HEK293 (cell line): Measurements from ENCODE around the gene AATK.

Experiments
- CTCF ChIA-PET: fragments of 350-600 bp; formaldehyde crosslinking; extraction: SDS; loops from one replicate; lab custom pipeline; 2021; ENCODE audit warnings: antibody characterized with exemption; lab: Yijun Ruan, JAX
- POLR2A ChIA-PET: fragments of 300-600 bp; formaldehyde crosslinking; extraction: SDS; loops from one replicate; lab custom pipeline; 2020; ENCODE audit warnings: antibody characterized with exemption, inconsistent platforms; lab: Yijun Ruan, JAX
- H3K27ac ChIP-seq: fragments of 200-500 bp; sonication (Bioruptor generic); 2 replicates; pipeline ENCODE4 v1.5.1; 2014; ENCODE audit warnings: low read depth, low read length, control low read depth, inconsistent platforms; ENCODE audit errors: extremely low read depth
- H3K36me3 ChIP-seq, 2 experiments: fragments of 200-500 bp in 1 of 2; sonication (Bioruptor generic) in 1 of 2; 1 replicate in 1 of 2; 2 replicates in 1 of 2; pipeline ENCODE4 v1.5.1; 2014 to 2017; ENCODE audit warnings: inconsistent platforms in 2 of 2, low read length in 2 of 2; ENCODE audit not compliant: control insufficient read depth in 2 of 2, insufficient read depth in 1 of 2
- H3K4me1 ChIP-seq: fragments of 200-500 bp; sonication (Bioruptor generic); 2 replicates; pipeline ENCODE4 v1.5.1; 2014; ENCODE audit warnings: mild to moderate bottlenecking, low read length, inconsistent platforms; ENCODE audit not compliant: control insufficient read depth, insufficient read depth
- H3K4me3 ChIP-seq: 2 replicates; pipeline ENCODE4 v1.5.1; 2011; ENCODE audit warnings: low read depth, mild to moderate bottlenecking, control low read depth, low read length, moderate library complexity
- H3K9me3 ChIP-seq: fragments of 200-500 bp; sonication (Bioruptor generic); 2 replicates; pipeline ENCODE4 v1.5.1; 2014; ENCODE audit warnings: low read depth, low read length, inconsistent platforms; ENCODE audit not compliant: control insufficient read depth, insufficient read depth
- SCRT2 ChIP-seq: fragments of 450-650 bp; formaldehyde crosslinking; IDR thresholded peaks from 2 replicates; pipeline ENCODE4 v1.5.1; 2016; ENCODE audit warnings: missing biosample characterization, missing genetic modification characterization
- SP3 ChIP-seq: fragments of 450-650 bp; formaldehyde crosslinking; IDR thresholded peaks from 2 replicates; pipeline ENCODE4 v1.5.1; 2016; ENCODE audit warnings: missing biosample characterization, missing genetic modification characterization
- SP7 ChIP-seq: fragments of 450-650 bp; formaldehyde crosslinking; IDR thresholded peaks from 2 replicates; pipeline ENCODE4 v1.5.1; 2016; ENCODE audit warnings: missing biosample characterization, missing genetic modification characterization
- ZFHX2 ChIP-seq: fragments of 450-650 bp; formaldehyde crosslinking; conservative IDR thresholded peaks from 2 replicates; pipeline ENCODE4 v1.5.1; 2016; ENCODE audit warnings: missing biosample characterization, missing genetic modification characterization
- ZNF121 ChIP-seq: fragments of 450-650 bp; formaldehyde crosslinking; IDR thresholded peaks from 2 replicates; pipeline ENCODE4 v1.5.1; 2016; ENCODE audit warnings: missing biosample characterization, missing genetic modification characterization
- ZNF138 ChIP-seq: fragments of 450-650 bp; formaldehyde crosslinking; IDR thresholded peaks from 2 replicates; pipeline ENCODE4 v1.5.1; 2016; ENCODE audit warnings: missing biosample characterization, missing genetic modification characterization, borderline replicate concordance
- ZNF16 ChIP-seq: fragments of 450-650 bp; formaldehyde crosslinking; IDR thresholded peaks from 2 replicates; pipeline ENCODE4 v1.5.1; 2016; ENCODE audit warnings: low read depth, missing biosample characterization, missing genetic modification characterization
- ZNF184 ChIP-seq: fragments of 450-650 bp; IDR thresholded peaks from 2 replicates; pipeline ENCODE4 v1.5.1; 2018; ENCODE audit warnings: missing biosample characterization, mild to moderate bottlenecking, missing genetic modification characterization
- ZNF558 ChIP-seq: fragments of 450-650 bp; formaldehyde crosslinking; IDR thresholded peaks from 2 replicates; pipeline ENCODE4 v1.5.1; 2016; ENCODE audit warnings: missing biosample characterization, missing genetic modification characterization
- ZNF707 ChIP-seq: fragments of 450-650 bp; formaldehyde crosslinking; IDR thresholded peaks from 2 replicates; pipeline ENCODE4 v1.5.1; 2016; ENCODE audit warnings: missing biosample characterization, missing genetic modification characterization
- ZNF777 ChIP-seq: fragments of 450-650 bp; formaldehyde crosslinking; IDR thresholded peaks from 2 replicates; pipeline ENCODE4 v1.5.1; 2017; ENCODE audit warnings: missing biosample characterization, missing genetic modification characterization, borderline replicate concordance
- TF ChIP-seq, protein P1 (sequence below): fragments of 450-650 bp; formaldehyde crosslinking; IDR thresholded peaks from 2 replicates; pipeline ENCODE4 v1.5.1; 2016; ENCODE audit warnings: missing biosample characterization, missing genetic modification characterization
- TF ChIP-seq, protein P2 (sequence below): fragments of 450-650 bp; formaldehyde crosslinking; IDR thresholded peaks from 2 replicates; pipeline ENCODE4 v1.5.1; 2016; ENCODE audit warnings: missing biosample characterization, missing genetic modification characterization
- TF ChIP-seq, protein P3 (sequence below): fragments of 450-650 bp; formaldehyde crosslinking; IDR thresholded peaks from 2 replicates; pipeline ENCODE4 v1.5.1; 2016; ENCODE audit warnings: missing biosample characterization, missing genetic modification characterization
- TF ChIP-seq, protein P4 (sequence below): fragments of 450-650 bp; formaldehyde crosslinking; IDR thresholded peaks from 2 replicates; pipeline ENCODE4 v1.5.1; 2016; ENCODE audit warnings: missing biosample characterization, missing genetic modification characterization, borderline replicate concordance
- TF ChIP-seq, protein P5 (sequence below): fragments of 450-650 bp; formaldehyde crosslinking; IDR thresholded peaks from 2 replicates; pipeline ENCODE4 v1.5.1; 2016; ENCODE audit warnings: missing biosample characterization, missing genetic modification characterization, borderline replicate concordance
- TF ChIP-seq, protein P6 (sequence below): fragments of 450-650 bp; formaldehyde crosslinking; IDR thresholded peaks from 2 replicates; pipeline ENCODE4 v1.5.1; 2016; ENCODE audit warnings: missing biosample characterization, missing genetic modification characterization

The AATK gene

DNA sequence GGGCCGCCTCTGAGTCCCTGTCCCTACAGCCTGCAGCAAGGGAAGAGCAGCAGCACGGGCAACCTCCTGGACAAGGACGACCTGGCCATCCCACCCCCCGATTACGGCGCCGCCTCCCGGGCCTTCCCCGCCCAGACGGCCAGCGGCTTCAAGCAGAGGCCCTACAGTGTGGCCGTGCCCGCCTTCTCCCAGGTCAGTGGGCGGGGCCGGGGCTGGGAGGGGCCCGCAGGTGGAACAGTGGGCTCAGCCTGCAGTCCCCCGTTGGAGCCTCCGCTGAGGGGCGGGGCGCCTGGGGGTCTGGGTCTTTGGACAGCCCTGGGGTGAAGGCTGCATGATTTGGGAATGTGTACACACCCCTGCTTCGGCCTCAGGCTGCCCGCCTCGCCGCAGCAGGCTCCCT is 59.3 kb downstream of the AATK start:
- no peak overlapping the region for H3K4me3 ChIP-seq
- ChIA-PET CTCF (interaction anchor here (1.4 kb wide), 1 partner anchor 85 kb away, joined by 3 read pairs; no protein-coding TSS in a partner anchor), POLR2A (no interaction called here)
- peaks cover 0 to 25% of the 10 kb centered on the region in 2 experiments; a peak in 1 of 3 replicates for H3K36me3 ChIP-seq
- no peaks in the 10 kb centered on the region for H3K9me3 ChIP-seq
- H3K4me1 ChIP-seq = no peaks in the 10 kb centered on the region
- TF ChIP-seq, protein P1, sequence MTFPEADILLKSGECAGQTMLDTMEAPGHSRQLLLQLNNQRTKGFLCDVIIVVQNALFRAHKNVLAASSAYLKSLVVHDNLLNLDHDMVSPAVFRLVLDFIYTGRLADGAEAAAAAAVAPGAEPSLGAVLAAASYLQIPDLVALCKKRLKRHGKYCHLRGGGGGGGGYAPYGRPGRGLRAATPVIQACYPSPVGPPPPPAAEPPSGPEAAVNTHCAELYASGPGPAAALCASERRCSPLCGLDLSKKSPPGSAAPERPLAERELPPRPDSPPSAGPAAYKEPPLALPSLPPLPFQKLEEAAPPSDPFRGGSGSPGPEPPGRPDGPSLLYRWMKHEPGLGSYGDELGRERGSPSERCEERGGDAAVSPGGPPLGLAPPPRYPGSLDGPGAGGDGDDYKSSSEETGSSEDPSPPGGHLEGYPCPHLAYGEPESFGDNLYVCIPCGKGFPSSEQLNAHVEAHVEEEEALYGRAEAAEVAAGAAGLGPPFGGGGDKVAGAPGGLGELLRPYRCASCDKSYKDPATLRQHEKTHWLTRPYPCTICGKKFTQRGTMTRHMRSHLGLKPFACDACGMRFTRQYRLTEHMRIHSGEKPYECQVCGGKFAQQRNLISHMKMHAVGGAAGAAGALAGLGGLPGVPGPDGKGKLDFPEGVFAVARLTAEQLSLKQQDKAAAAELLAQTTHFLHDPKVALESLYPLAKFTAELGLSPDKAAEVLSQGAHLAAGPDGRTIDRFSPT (tag by site-specific recombination) = no peak
- TF ChIP-seq SP3 (tag by site-specific recombination) = 0 out of 2 replicates have a peak, but pooled peaks have one; percentile 12
- no peak overlapping the region for H3K27ac ChIP-seq

DNA sequence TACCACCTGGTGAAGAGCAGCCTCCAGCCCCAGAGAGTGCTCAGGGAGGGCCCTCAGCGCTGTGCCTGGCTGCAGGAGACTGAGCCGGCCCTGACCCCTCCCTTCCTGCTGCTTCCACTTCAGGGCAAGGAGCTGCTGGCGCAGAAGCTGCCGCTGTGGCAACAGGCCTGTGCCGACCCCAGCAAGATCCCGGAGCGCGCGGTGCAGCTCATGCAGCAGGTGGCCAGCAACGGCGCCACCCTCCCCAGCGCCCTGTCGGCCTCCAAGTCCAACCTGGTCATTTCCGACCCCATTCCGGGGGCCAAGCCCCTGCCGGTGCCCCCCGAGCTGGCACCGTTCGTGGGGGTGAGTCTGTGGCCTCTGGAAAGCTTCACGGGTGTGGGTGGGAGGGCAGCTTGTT is 62.6 kb downstream of the AATK start:
- no peaks in the 10 kb centered on the region for H3K9me3 ChIP-seq
- no peaks in the 10 kb centered on the region for H3K4me1 ChIP-seq
- POLR2A ChIA-PET = no interaction called here
- H3K27ac ChIP-seq = no peak overlapping the region
- CTCF ChIA-PET = interaction anchor here (0.6 to 2.9 kb wide), 9 partner anchors 9 to 115 kb away, joined by 3 to 29 read pairs (median 13); partner anchors contain the start of gene CHMP6
- no peak overlapping the region for H3K4me3 ChIP-seq
- H3K36me3 ChIP-seq = peaks cover 0 to 37% of the 10 kb centered on the region in 2 experiments; a peak in 1 of 3 replicates
- TF ChIP-seq, protein P2, sequence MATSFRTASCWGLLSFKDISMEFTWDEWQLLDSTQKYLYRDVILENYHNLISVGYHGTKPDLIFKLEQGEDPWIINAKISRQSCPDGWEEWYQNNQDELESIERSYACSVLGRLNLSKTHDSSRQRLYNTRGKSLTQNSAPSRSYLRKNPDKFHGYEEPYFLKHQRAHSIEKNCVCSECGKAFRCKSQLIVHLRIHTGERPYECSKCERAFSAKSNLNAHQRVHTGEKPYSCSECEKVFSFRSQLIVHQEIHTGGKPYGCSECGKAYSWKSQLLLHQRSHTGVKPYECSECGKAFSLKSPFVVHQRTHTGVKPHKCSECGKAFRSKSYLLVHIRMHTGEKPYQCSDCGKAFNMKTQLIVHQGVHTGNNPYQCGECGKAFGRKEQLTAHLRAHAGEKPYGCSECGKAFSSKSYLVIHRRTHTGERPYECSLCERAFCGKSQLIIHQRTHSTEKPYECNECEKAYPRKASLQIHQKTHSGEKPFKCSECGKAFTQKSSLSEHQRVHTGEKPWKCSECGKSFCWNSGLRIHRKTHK (tag by site-specific recombination) = no peak
- no peak for TF ChIP-seq ZNF558 (tag by site-specific recombination)
- no peak for TF ChIP-seq ZNF777 (tag by site-specific recombination)
- TF ChIP-seq, protein P3, sequence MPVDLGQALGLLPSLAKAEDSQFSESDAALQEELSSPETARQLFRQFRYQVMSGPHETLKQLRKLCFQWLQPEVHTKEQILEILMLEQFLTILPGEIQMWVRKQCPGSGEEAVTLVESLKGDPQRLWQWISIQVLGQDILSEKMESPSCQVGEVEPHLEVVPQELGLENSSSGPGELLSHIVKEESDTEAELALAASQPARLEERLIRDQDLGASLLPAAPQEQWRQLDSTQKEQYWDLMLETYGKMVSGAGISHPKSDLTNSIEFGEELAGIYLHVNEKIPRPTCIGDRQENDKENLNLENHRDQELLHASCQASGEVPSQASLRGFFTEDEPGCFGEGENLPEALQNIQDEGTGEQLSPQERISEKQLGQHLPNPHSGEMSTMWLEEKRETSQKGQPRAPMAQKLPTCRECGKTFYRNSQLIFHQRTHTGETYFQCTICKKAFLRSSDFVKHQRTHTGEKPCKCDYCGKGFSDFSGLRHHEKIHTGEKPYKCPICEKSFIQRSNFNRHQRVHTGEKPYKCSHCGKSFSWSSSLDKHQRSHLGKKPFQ (tag by site-specific recombination) = no peak
- no peak for TF ChIP-seq ZNF16 (tag by site-specific recombination)
- no peak for TF ChIP-seq ZNF121 (tag by site-specific recombination)
- TF ChIP-seq, protein P4, sequence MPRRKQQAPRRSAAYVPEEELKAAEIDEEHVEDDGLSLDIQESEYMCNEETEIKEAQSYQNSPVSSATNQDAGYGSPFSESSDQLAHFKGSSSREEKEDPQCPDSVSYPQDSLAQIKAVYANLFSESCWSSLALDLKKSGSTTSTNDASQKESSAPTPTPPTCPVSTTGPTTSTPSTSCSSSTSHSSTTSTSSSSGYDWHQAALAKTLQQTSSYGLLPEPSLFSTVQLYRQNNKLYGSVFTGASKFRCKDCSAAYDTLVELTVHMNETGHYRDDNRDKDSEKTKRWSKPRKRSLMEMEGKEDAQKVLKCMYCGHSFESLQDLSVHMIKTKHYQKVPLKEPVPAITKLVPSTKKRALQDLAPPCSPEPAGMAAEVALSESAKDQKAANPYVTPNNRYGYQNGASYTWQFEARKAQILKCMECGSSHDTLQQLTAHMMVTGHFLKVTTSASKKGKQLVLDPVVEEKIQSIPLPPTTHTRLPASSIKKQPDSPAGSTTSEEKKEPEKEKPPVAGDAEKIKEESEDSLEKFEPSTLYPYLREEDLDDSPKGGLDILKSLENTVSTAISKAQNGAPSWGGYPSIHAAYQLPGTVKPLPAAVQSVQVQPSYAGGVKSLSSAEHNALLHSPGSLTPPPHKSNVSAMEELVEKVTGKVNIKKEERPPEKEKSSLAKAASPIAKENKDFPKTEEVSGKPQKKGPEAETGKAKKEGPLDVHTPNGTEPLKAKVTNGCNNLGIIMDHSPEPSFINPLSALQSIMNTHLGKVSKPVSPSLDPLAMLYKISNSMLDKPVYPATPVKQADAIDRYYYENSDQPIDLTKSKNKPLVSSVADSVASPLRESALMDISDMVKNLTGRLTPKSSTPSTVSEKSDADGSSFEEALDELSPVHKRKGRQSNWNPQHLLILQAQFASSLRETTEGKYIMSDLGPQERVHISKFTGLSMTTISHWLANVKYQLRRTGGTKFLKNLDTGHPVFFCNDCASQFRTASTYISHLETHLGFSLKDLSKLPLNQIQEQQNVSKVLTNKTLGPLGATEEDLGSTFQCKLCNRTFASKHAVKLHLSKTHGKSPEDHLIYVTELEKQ (tag by site-specific recombination) = no peak
- no peak for TF ChIP-seq ZFHX2
- TF ChIP-seq ZNF707 (tag by site-specific recombination) = no peak
- TF ChIP-seq SCRT2 (tag by site-specific recombination) = no peak
- no peak for TF ChIP-seq SP7
- TF ChIP-seq ZNF184 (tag by site-specific recombination) = no peak
- TF ChIP-seq, protein P5, sequence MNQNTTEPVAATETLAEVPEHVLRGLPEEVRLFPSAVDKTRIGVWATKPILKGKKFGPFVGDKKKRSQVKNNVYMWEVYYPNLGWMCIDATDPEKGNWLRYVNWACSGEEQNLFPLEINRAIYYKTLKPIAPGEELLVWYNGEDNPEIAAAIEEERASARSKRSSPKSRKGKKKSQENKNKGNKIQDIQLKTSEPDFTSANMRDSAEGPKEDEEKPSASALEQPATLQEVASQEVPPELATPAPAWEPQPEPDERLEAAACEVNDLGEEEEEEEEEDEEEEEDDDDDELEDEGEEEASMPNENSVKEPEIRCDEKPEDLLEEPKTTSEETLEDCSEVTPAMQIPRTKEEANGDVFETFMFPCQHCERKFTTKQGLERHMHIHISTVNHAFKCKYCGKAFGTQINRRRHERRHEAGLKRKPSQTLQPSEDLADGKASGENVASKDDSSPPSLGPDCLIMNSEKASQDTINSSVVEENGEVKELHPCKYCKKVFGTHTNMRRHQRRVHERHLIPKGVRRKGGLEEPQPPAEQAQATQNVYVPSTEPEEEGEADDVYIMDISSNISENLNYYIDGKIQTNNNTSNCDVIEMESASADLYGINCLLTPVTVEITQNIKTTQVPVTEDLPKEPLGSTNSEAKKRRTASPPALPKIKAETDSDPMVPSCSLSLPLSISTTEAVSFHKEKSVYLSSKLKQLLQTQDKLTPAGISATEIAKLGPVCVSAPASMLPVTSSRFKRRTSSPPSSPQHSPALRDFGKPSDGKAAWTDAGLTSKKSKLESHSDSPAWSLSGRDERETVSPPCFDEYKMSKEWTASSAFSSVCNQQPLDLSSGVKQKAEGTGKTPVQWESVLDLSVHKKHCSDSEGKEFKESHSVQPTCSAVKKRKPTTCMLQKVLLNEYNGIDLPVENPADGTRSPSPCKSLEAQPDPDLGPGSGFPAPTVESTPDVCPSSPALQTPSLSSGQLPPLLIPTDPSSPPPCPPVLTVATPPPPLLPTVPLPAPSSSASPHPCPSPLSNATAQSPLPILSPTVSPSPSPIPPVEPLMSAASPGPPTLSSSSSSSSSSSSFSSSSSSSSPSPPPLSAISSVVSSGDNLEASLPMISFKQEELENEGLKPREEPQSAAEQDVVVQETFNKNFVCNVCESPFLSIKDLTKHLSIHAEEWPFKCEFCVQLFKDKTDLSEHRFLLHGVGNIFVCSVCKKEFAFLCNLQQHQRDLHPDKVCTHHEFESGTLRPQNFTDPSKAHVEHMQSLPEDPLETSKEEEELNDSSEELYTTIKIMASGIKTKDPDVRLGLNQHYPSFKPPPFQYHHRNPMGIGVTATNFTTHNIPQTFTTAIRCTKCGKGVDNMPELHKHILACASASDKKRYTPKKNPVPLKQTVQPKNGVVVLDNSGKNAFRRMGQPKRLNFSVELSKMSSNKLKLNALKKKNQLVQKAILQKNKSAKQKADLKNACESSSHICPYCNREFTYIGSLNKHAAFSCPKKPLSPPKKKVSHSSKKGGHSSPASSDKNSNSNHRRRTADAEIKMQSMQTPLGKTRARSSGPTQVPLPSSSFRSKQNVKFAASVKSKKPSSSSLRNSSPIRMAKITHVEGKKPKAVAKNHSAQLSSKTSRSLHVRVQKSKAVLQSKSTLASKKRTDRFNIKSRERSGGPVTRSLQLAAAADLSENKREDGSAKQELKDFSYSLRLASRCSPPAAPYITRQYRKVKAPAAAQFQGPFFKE (tag by site-specific recombination) = no peak
- no peak for TF ChIP-seq ZNF138 (tag by site-specific recombination)
- TF ChIP-seq, protein P6, sequence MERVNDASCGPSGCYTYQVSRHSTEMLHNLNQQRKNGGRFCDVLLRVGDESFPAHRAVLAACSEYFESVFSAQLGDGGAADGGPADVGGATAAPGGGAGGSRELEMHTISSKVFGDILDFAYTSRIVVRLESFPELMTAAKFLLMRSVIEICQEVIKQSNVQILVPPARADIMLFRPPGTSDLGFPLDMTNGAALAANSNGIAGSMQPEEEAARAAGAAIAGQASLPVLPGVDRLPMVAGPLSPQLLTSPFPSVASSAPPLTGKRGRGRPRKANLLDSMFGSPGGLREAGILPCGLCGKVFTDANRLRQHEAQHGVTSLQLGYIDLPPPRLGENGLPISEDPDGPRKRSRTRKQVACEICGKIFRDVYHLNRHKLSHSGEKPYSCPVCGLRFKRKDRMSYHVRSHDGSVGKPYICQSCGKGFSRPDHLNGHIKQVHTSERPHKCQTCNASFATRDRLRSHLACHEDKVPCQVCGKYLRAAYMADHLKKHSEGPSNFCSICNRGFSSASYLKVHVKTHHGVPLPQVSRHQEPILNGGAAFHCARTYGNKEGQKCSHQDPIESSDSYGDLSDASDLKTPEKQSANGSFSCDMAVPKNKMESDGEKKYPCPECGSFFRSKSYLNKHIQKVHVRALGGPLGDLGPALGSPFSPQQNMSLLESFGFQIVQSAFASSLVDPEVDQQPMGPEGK (tag by site-specific recombination) = no peak
